ENCODE measurements around the gene UBXN11.

Gene UBXN11

DNA sequence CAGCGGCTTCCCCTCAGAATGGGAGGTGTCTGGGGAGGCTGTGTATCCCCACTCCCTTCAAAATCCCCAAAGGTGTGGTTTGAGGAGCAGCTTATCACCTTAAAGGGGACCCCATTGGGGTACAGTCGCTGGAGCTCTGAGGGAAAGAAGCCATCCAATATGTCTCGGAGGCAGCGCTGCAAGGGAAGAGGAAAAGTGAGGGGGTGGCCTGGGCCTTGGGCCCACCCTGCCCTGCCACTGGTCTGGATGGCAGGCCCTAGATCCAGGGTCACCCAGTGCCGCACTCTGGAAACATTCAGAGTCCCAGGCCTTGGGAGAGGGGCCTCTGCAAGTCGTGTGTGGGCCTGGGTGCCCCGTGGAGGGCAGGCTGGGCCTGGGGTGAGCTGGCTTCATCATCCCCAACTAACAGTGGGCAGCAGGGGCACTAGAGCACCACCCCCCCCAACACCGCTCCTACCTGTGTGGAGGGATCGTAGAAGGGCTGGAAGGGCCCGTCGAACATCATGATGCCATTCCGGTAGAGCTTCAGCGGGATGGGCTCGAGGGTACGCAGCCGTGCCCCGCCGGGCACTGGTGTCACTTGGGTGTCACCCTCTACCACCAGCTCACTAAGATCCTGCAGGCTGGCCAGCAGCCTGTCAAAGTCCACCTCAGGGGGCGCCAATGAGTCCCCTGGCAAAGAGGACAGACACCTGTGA, 20.9 kb downstream of the UBXN11 start:
- Histone ChIP-seq H3K4me1 (no peaks in the 10 kb centered on the region), H3K9me3 (no peaks in the 10 kb centered on the region), H3K27me3 (no peaks in the 10 kb centered on the region), H3K4me3 (ENCODE audit: low read depth, low read length) (no peak overlapping the region), H3K36me3 (no peaks in the 10 kb centered on the region)
- TF ChIP-seq, protein P1, sequence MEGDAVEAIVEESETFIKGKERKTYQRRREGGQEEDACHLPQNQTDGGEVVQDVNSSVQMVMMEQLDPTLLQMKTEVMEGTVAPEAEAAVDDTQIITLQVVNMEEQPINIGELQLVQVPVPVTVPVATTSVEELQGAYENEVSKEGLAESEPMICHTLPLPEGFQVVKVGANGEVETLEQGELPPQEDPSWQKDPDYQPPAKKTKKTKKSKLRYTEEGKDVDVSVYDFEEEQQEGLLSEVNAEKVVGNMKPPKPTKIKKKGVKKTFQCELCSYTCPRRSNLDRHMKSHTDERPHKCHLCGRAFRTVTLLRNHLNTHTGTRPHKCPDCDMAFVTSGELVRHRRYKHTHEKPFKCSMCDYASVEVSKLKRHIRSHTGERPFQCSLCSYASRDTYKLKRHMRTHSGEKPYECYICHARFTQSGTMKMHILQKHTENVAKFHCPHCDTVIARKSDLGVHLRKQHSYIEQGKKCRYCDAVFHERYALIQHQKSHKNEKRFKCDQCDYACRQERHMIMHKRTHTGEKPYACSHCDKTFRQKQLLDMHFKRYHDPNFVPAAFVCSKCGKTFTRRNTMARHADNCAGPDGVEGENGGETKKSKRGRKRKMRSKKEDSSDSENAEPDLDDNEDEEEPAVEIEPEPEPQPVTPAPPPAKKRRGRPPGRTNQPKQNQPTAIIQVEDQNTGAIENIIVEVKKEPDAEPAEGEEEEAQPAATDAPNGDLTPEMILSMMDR (IDR thresholded peaks at IDR 0.05; ENCODE audit: low read depth, low read length), result peak; percentile 44
- peak; percentile 53 for DNase-seq

DNA sequence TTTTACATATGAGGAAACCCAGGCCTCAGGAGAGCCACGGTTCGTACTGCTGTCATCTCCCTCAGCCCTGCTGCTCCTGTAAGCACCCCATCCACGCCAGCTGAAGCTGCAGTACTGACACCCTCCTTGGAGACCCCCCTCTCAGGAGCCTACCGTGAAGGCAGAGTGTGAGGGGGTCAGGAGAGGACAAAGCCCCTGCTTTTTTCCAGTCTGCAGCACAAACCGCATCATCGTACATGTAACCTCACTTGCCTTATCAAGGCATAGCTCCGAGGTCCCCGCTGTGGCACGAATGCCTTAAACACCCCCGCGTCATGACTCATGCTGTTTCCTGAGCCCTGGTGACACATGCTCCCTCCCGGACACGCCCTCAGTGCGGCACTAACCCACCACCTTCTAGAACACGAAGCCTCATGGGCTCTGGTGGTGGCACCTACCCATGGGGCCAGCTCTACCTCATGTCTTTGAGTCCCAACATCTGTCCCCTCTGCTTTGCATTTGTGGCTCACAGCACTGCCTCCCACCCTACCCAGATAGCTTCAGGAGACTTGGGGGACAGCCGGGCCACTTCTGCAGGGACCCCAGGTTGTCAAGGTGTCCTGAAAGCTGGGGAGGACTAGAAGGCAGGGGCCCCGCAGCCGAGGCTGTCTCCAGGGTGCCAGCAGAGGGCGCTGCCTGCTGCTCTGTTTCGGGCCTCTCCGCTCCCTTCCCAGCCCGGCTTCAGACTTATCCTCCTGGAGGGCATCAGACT, 21.7 kb downstream of the UBXN11 start:
- Histone ChIP-seq H3K27me3 (no peaks in the 10 kb centered on the region), H3K4me3 (ENCODE audit: low read depth, low read length) (no peak overlapping the region), H3K4me1 (no peaks in the 10 kb centered on the region), H3K9me3 (no peaks in the 10 kb centered on the region), H3K36me3 (no peaks in the 10 kb centered on the region)
- TF ChIP-seq, protein P1 (IDR thresholded peaks at IDR 0.05; ENCODE audit: low read depth, low read length), result peak; percentile 70
- peak; percentile 58 for DNase-seq

DNA sequence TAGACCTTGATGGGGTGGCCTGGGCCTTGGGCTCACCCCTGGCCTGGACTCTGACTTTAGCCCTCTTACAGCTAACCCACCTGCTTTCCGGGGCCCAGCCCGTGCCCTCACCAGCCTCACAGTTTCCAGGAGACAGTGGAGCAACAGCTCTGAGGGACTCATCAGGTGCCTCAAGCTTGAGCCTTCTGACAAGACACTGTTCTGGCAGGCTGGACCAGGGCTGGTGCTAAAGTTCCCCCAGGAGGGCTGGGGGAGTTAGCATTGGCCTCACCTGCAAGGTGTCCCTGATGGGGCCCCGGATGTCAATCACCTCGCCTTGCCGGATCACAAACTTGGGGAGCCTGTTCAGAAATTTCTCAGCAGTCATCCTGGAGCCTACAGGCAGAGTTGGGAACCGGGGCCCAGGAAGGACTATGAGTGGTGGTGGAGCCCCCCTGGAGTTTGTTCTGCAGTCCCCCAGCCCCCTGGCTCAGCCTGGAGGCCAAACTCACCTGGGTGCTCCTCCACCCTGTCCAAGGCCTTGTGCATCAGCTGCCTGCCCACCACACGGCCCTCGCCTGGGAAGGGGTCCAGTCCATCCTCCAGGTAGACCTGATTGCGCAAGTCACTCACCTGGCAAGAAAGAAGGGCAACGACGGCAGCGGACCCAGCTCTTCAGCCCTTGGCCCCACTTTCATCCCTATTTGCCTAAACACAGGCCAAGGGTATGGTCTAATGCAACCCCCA, 22.4 kb downstream of the UBXN11 start:
- TF ChIP-seq, protein P1 (IDR thresholded peaks at IDR 0.05; ENCODE audit: low read depth, low read length), result no peak
- Histone ChIP-seq H3K4me3 (ENCODE audit: low read depth, low read length) (no peak overlapping the region), H3K36me3 (no peaks in the 10 kb centered on the region), H3K9me3 (no peaks in the 10 kb centered on the region), H3K4me1 (no peaks in the 10 kb centered on the region; the same call in 1 of the 2 replicates), H3K27me3 (no peaks in the 10 kb centered on the region)
- no peak for DNase-seq

DNA sequence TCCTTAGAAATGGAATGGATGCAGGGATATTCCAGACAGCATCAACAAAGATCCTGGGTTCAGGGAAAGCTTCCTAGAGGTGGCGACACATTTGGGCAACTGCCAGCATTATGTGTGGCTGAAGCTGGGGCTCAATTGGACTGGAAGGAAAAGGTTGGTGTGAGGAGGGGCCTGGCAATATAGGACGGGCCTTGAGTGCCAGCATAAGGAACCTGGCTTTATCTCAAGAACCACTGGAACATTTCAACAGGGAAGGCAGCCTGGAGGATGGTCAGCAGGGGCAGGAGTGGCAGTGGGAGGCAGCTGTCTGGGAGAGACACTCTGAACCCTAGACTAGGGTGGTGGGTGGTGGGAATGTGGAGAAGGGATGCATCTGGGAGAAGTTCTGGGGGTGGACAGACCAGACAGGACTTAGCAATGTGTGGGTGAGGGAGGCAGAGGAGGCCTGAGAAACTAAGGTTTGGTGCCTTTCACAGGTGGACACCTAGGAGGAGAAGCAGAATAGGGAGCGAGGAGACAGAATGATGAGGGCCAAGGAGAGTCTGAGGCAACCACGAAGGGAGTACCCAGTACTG, 23.1 kb downstream of the UBXN11 start:
- no peak for DNase-seq
- TF ChIP-seq, protein P1 (IDR thresholded peaks at IDR 0.05; ENCODE audit: low read depth, low read length), result no peak
- Histone ChIP-seq H3K4me1 (peaks cover 4% of the 10 kb centered on the region; the same call in 1 of the 2 replicates), H3K4me3 (ENCODE audit: low read depth, low read length) (no peak overlapping the region), H3K36me3 (no peaks in the 10 kb centered on the region), H3K27me3 (no peaks in the 10 kb centered on the region), H3K9me3 (no peaks in the 10 kb centered on the region)

- peaks cover 4% of the 10 kb centered on the region for H3K36me3 ChIP-seq
- no peak for DNase-seq
- H3K4me3 ChIP-seq (ENCODE audit: low read depth, low read length), result no peak overlapping the region
- H3K9me3 ChIP-seq, result no peaks in the 10 kb centered on the region
- TF ChIP-seq, protein P1 (IDR thresholded peaks at IDR 0.05; ENCODE audit: low read depth, low read length), result no peak
- H3K4me1 ChIP-seq, result peaks cover 7% of the 10 kb centered on the region
- H3K27me3 ChIP-seq, result no peaks in the 10 kb centered on the region
Observed at GRCh38 chr1:26282401-26282918, 24.0 kb downstream of the UBXN11 start.
